Neural progenitor cell (in vitro differentiated cells): Measurements from ENCODE around the gene NCBP3. TPM values are rescaled to one million over a fixed set of nuclear protein-coding genes. Genes with fewer than 3 reads are reported as not detected.

Experiments
- DNase-seq: peaks from one replicate; pipeline ENCODE4 v3.0.0-alpha.2; 2016; ENCODE audit warnings: low spot score
- H2AFZ ChIP-seq: fragments of 200-600 bp; sonication (generic); replicated peaks from 2 replicates; pipeline ENCODE4 v1.6.1; 2016; ENCODE audit warnings: antibody characterized with exemption
- H3F3A ChIP-seq: fragments of 200-600 bp; sonication (generic); 2 replicates; pipeline ENCODE4 v1.6.1; 2016; ENCODE audit warnings: antibody characterized with exemption, low read depth
- H3K27ac ChIP-seq: fragments of 200-600 bp; sonication (generic); 2 replicates; pipeline ENCODE4 v1.5.1; 2016; ENCODE audit warnings: mild to moderate bottlenecking
- H3K27me3 ChIP-seq: fragments of 200-600 bp; sonication (generic); 2 replicates; pipeline ENCODE4 v1.6.1; 2016; ENCODE audit warnings: mild to moderate bottlenecking, moderate library complexity
- H3K36me3 ChIP-seq: fragments of 200-600 bp; sonication (generic); 2 replicates; pipeline ENCODE4 v1.5.1; 2016
- H3K4me1 ChIP-seq: fragments of 200-600 bp; sonication (generic); 2 replicates; pipeline ENCODE4 v1.6.1; 2016; ENCODE audit warnings: mixed run types
- H3K4me2 ChIP-seq: fragments of 200-600 bp; sonication (generic); 2 replicates; pipeline ENCODE4 v1.6.1; 2016
- H3K4me3 ChIP-seq: fragments of 200-600 bp; sonication (generic); 2 replicates; pipeline ENCODE4 v1.5.1; 2016
- H3K79me2 ChIP-seq: fragments of 200-600 bp; sonication (generic); 2 replicates; pipeline ENCODE4 v1.6.1; 2016; ENCODE audit warnings: low read depth
- H3K9ac ChIP-seq: fragments of 200-600 bp; sonication (generic); 2 replicates; pipeline ENCODE4 v1.6.1; 2016
- H3K9me3 ChIP-seq: fragments of 200-600 bp; sonication (generic); 2 replicates; pipeline ENCODE4 v1.5.1; 2016; ENCODE audit warnings: low read depth
- H4K20me1 ChIP-seq: fragments of 200-600 bp; sonication (generic); 2 replicates; pipeline ENCODE4 v1.6.1; 2016; ENCODE audit warnings: low read depth
- H3K27ac Mint-ChIP-seq: 3 replicates; pipeline ENCODE4 v1.8.0; 2021; ENCODE audit warnings: mixed read lengths
- H3K27me3 Mint-ChIP-seq: 2 replicates; pipeline ENCODE4 v1.8.0; 2022; ENCODE audit warnings: low read depth, mild to moderate bottlenecking, inconsistent platforms, moderate library complexity, mixed read lengths; ENCODE audit not compliant: insufficient read depth
- H3K36me3 Mint-ChIP-seq: 3 replicates; pipeline ENCODE4 v1.8.0; 2021; ENCODE audit warnings: mixed read lengths
- H3K4me1 Mint-ChIP-seq: 3 replicates; pipeline ENCODE4 v1.8.0; 2021; ENCODE audit warnings: mixed read lengths
- H3K4me3 Mint-ChIP-seq: 3 replicates; pipeline ENCODE4 v1.8.0; 2021; ENCODE audit warnings: mild to moderate bottlenecking, moderate library complexity, mixed read lengths
- H3K9me3 Mint-ChIP-seq: 3 replicates; pipeline ENCODE4 v1.8.0; 2020; ENCODE audit warnings: mixed read lengths
- EZH2 ChIP-seq: fragments of 200-600 bp; sonication (generic); IDR thresholded peaks from 2 replicates; pipeline ENCODE4 v1.6.1; 2017; ENCODE audit warnings: antibody characterized with exemption, mild to moderate bottlenecking, moderate library complexity
- EZH2phosphoT487 ChIP-seq: fragments of 200-600 bp; sonication (generic); IDR thresholded peaks from 2 replicates; pipeline ENCODE4 v1.6.1; 2017; ENCODE audit warnings: antibody characterized with exemption
- total RNA-seq: library from RNA; depleted of rRNA; stranded (reverse); fragments of >200 nt; gene quantifications from 2 replicates; pipeline ENCODE4 v1.2.3, GENCODE V29; 2015; ENCODE audit warnings: low replicate concordance
- TF ChIP-seq, protein P1 (sequence below): fragments of 200-600 bp; sonication (generic); IDR thresholded peaks from 2 replicates; pipeline ENCODE4 v1.5.1; 2017; ENCODE audit warnings: antibody characterized with exemption, mild to moderate bottlenecking

The NCBP3 gene
- total RNA-seq, 1 donor from 2014 or later: 55.7 TPM

DNA sequence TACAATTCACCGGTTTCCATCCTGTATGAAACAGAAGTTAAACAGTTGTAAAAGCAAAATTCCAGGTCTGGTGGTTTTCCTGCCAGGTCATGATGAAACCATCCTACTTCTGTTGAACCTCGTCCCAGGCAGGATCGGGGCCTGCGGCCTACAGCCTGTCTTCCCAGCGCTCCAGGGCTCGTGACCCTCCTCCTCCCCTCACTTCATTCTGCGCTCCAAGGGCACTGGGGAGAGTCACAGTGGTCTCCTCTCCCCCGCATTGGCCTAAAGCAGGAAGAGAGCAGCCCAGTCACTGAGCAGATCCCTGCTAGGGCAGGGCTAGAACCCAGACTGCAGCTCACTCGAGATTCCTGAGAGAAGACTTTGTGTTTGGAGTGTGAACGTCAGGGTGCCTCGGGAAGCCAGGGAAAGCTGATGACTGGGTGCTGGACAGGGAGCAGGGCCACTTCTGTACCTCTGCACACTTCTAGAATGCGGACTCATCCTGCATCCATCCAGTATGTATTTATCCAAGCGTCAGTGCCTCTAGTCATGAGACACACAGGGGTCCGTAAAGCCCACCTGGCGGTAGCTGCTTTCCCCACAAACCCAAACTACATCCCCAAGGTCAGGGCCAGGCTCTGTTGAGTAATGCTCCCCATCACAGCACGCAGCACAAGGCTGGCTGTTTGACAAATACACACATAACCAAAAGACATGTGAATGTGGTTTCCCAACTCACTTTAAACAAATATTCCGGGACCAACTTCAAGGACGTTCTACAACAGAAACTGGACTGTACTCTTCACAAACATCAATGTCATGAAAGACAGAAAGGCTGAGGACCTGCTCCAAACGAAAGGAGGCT, 43.4 kb downstream of the NCBP3 start:
- Histone ChIP-seq H3K9me3 (no peaks in the 10 kb centered on the region), H2AFZ (no peak overlapping the region), H3K27ac (no peak overlapping the region), H4K20me1 (peaks cover 4% of the 10 kb centered on the region), H3K9ac (no peak overlapping the region), H3F3A (no peaks in the 10 kb centered on the region), H3K4me3 (no peak overlapping the region), H3K79me2 (no peaks in the 10 kb centered on the region), H3K4me2 (no peak overlapping the region), H3K27me3 (no peaks in the 10 kb centered on the region), H3K36me3 (no peaks in the 10 kb centered on the region), H3K4me1 (no peaks in the 10 kb centered on the region)
- TF ChIP-seq, protein P1, sequence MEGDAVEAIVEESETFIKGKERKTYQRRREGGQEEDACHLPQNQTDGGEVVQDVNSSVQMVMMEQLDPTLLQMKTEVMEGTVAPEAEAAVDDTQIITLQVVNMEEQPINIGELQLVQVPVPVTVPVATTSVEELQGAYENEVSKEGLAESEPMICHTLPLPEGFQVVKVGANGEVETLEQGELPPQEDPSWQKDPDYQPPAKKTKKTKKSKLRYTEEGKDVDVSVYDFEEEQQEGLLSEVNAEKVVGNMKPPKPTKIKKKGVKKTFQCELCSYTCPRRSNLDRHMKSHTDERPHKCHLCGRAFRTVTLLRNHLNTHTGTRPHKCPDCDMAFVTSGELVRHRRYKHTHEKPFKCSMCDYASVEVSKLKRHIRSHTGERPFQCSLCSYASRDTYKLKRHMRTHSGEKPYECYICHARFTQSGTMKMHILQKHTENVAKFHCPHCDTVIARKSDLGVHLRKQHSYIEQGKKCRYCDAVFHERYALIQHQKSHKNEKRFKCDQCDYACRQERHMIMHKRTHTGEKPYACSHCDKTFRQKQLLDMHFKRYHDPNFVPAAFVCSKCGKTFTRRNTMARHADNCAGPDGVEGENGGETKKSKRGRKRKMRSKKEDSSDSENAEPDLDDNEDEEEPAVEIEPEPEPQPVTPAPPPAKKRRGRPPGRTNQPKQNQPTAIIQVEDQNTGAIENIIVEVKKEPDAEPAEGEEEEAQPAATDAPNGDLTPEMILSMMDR: no peak
- TF ChIP-seq EZH2phosphoT487: no peak
- TF ChIP-seq EZH2: no peak
- H3K27ac Mint-ChIP-seq: no peak overlapping the region
- peaks cover 2% of the 10 kb centered on the region for H3K4me1 Mint-ChIP-seq
- H3K27me3 Mint-ChIP-seq: peaks cover 2% of the 10 kb centered on the region
- no peak for DNase-seq
- H3K9me3 Mint-ChIP-seq: no peaks in the 10 kb centered on the region
- no peak overlapping the region for H3K4me3 Mint-ChIP-seq
- peaks cover 2% of the 10 kb centered on the region for H3K36me3 Mint-ChIP-seq

GRCh38 chr17:3801792-3802191, 44.3 kb downstream of the NCBP3 start:
- Histone ChIP-seq H3K79me2 (no peaks in the 10 kb centered on the region), H3K9me3 (no peaks in the 10 kb centered on the region), H3K36me3 (no peaks in the 10 kb centered on the region), H3K4me1 (no peaks in the 10 kb centered on the region), H3F3A (no peaks in the 10 kb centered on the region), H2AFZ (no peak overlapping the region), H3K9ac (no peak overlapping the region), H4K20me1 (peaks cover 4% of the 10 kb centered on the region), H3K27ac (no peak overlapping the region), H3K27me3 (no peaks in the 10 kb centered on the region), H3K4me2 (no peak overlapping the region), H3K4me3 (no peak overlapping the region)
- TF ChIP-seq EZH2 (no peak), EZH2phosphoT487 (no peak)
- TF ChIP-seq, protein P1: no peak
- Mint-ChIP-seq H3K27me3 (peaks cover 2% of the 10 kb centered on the region), H3K9me3 (no peaks in the 10 kb centered on the region), H3K27ac (peak overlapping the region; percentile 85), H3K36me3 (no peaks in the 10 kb centered on the region), H3K4me1 (peaks cover 2% of the 10 kb centered on the region), H3K4me3 (no peak overlapping the region)
- no peak for DNase-seq

- H3K4me3 ChIP-seq: no peak overlapping the region
- no peak for DNase-seq
- Mint-ChIP-seq H3K4me1 (peaks cover 2% of the 10 kb centered on the region), H3K36me3 (no peaks in the 10 kb centered on the region), H3K27me3 (peaks cover 2% of the 10 kb centered on the region), H3K27ac (no peak overlapping the region), H3K4me3 (no peak overlapping the region), H3K9me3 (no peaks in the 10 kb centered on the region)
- peaks cover 4% of the 10 kb centered on the region for H4K20me1 ChIP-seq
- no peaks in the 10 kb centered on the region for H3F3A ChIP-seq
- H3K4me1 ChIP-seq: no peaks in the 10 kb centered on the region
- no peaks in the 10 kb centered on the region for H3K9me3 ChIP-seq
- H2AFZ ChIP-seq: no peak overlapping the region
- TF ChIP-seq EZH2phosphoT487 (no peak), EZH2 (no peak)
- TF ChIP-seq, protein P1: no peak
- no peak overlapping the region for H3K4me2 ChIP-seq
- H3K36me3 ChIP-seq: no peaks in the 10 kb centered on the region
- H3K27ac ChIP-seq: no peak overlapping the region
- no peaks in the 10 kb centered on the region for H3K27me3 ChIP-seq
- H3K79me2 ChIP-seq: no peaks in the 10 kb centered on the region
- H3K9ac ChIP-seq: no peak overlapping the region
Measured at GRCh38 chr17:3801347-3801746, 44.7 kb downstream of the NCBP3 start.
